OCI-LY7 (cell line): ENCODE results near the gene TSPAN7.

Source experiments
- CTCF ChIP-seq: fragments of 200-600 bp; sonication (generic); conservative IDR thresholded peaks from 2 replicates; pipeline ENCODE4 v1.5.1; 2014; ENCODE audit warnings: mild to moderate bottlenecking, antibody characterized with exemption, low read length, moderate library complexity, mixed read lengths
- EZH2phosphoT487 ChIP-seq: fragments of 200-600 bp; sonication (generic); IDR thresholded peaks from 2 replicates; pipeline ENCODE4 v1.6.1; 2018; ENCODE audit warnings: low read depth, borderline replicate concordance, mild to moderate bottlenecking, mixed run types, antibody characterized with exemption, low read length, moderate library complexity, mixed read lengths

DNA sequence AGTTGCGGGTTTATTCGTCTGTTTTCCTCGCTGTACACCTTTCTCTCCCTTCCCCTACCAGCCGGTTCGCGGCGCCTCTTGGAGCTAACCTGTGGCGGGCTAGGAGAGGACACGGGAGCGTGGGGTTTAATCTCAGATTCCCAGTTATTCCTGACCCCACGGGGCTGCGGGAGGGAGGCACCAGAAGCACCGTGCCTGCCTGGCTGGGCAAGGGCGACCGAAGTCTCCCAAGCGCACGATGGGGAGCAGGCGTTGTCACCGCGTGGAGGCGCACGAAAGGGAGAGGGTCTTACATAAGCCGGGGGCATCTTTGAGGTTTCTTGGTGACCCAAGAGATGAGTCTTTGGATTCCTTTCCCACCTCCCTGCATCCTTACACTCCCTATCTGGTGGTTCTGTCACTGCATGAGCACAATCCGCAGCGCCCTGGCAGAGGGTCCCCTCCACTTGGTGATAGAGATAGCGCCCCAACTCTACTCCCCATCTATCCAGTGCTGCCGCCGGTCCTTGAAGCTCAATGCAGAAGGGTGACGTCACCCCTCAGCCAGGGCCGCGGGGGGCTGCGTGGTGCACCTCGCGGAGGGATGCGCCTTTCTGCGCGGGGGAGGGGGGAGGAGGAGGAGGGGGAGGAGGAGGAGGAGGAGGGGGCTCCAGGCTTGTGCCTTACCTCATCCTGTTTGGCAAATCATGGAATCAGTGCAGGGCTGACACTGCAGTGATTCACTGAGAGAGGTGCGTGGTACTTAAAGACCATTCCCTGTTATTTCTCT lies 793 bp downstream of the TSPAN7 start:
- TF ChIP-seq CTCF: no peak
- TF ChIP-seq EZH2phosphoT487: no peak
